Mesenchymal stem cell (in vitro differentiated cells and primary cell): ENCODE results near the gene DOCK2.

Experiments
- DNase-seq: peaks from one replicate; pipeline ENCODE4 v3.0.0-alpha.2; 2013
- H2AFZ ChIP-seq: one replicate; pipeline ENCODE4 v1.6.1; 2013; ENCODE audit warnings: low read depth, mild to moderate bottlenecking, control low read depth, inconsistent platforms, low read length, moderate library complexity
- H2AK5ac ChIP-seq: 2 replicates; pipeline ENCODE4 v1.6.1; 2013; ENCODE audit warnings: low read length, moderate library complexity, mild to moderate bottlenecking, inconsistent platforms; ENCODE audit not compliant: severe bottlenecking
- H2BK120ac ChIP-seq: one replicate; pipeline ENCODE4 v1.6.1; 2013; ENCODE audit warnings: low read depth, mild to moderate bottlenecking, inconsistent platforms, low read length, moderate library complexity
- H2BK12ac ChIP-seq, 2 experiments: one replicate each; pipeline ENCODE4 v1.6.1; 2013; ENCODE audit warnings: inconsistent platforms in 2 of 2, low read length in 2 of 2, mild to moderate bottlenecking in 2 of 2, moderate library complexity in 2 of 2, control low read depth in 1 of 2
- H2BK15ac ChIP-seq: one replicate; pipeline ENCODE4 v1.6.1; 2013; ENCODE audit warnings: mild to moderate bottlenecking, low read depth, inconsistent platforms; ENCODE audit not compliant: poor library complexity, severe bottlenecking
- H2BK5ac ChIP-seq: 2 replicates; pipeline ENCODE4 v1.6.1; 2013; ENCODE audit warnings: low read depth, mild to moderate bottlenecking, low read length, control low read depth, inconsistent platforms; ENCODE audit not compliant: poor library complexity, severe bottlenecking
- H3K14ac ChIP-seq, 2 experiments: one replicate each; pipeline ENCODE4 v1.6.1; 2013; ENCODE audit warnings: inconsistent platforms in 2 of 2, low read length in 2 of 2, control low read depth in 1 of 2, mild to moderate bottlenecking in 1 of 2, moderate library complexity in 1 of 2
- H3K18ac ChIP-seq, 2 experiments: one replicate each; pipeline ENCODE4 v1.6.1; 2013; ENCODE audit warnings: inconsistent platforms in 2 of 2, low read length in 2 of 2, control low read depth in 1 of 2, low read depth in 1 of 2, mild to moderate bottlenecking in 1 of 2
- H3K23ac ChIP-seq, 2 experiments: one replicate each; pipeline ENCODE4 v1.6.1; 2013; ENCODE audit warnings: inconsistent platforms in 2 of 2, low read length in 2 of 2, mild to moderate bottlenecking in 2 of 2, moderate library complexity in 2 of 2, control low read depth in 1 of 2
- H3K27ac ChIP-seq: 2 replicates; pipeline ENCODE4 v1.5.1; 2013; ENCODE audit warnings: mild to moderate bottlenecking, moderate library complexity, low read length, control low read depth, inconsistent platforms; ENCODE audit not compliant: poor library complexity, severe bottlenecking
- H3K27me3 ChIP-seq, 2 experiments: 2 replicates each; pipeline versions ENCODE4 v1.6.1 to v1.7.0; 2013; ENCODE audit warnings: low read length in 2 of 2, mild to moderate bottlenecking in 2 of 2, moderate library complexity in 2 of 2, control low read depth in 1 of 2, inconsistent platforms in 1 of 2; ENCODE audit not compliant: control insufficient read depth in 1 of 2, insufficient read depth in 1 of 2
- H3K36me3 ChIP-seq, 2 experiments: 2 replicates each; pipeline versions ENCODE4 v1.6.1 to v1.7.0; 2013; ENCODE audit warnings: low read length in 2 of 2, control low read depth in 1 of 2, inconsistent platforms in 1 of 2, low read depth in 1 of 2, mild to moderate bottlenecking in 1 of 2; ENCODE audit not compliant: insufficient read depth in 2 of 2, control insufficient read depth in 1 of 2
- H3K4ac ChIP-seq, 2 experiments: one replicate each; pipeline ENCODE4 v1.6.1; 2013; ENCODE audit warnings: inconsistent platforms in 2 of 2, low read length in 2 of 2, mild to moderate bottlenecking in 2 of 2, moderate library complexity in 2 of 2, control low read depth in 1 of 2, low read depth in 1 of 2
- H3K4me1 ChIP-seq: 2 replicates; pipeline ENCODE4 v1.6.1; 2013; ENCODE audit warnings: low read depth, low read length, control low read depth; ENCODE audit not compliant: control insufficient read depth, insufficient read depth
- H3K4me2 ChIP-seq: 2 replicates; pipeline ENCODE4 v1.6.1; 2013; ENCODE audit warnings: low read length, mild to moderate bottlenecking, inconsistent platforms; ENCODE audit not compliant: poor library complexity, severe bottlenecking
- H3K4me3 ChIP-seq, 2 experiments: 2 replicates each; pipeline versions ENCODE4 v1.5.1 to v1.7.0; 2013; ENCODE audit warnings: low read length in 2 of 2, mild to moderate bottlenecking in 2 of 2, control low read depth in 1 of 2, low read depth in 1 of 2; ENCODE audit not compliant: insufficient read depth in 1 of 2
- H3K79me1 ChIP-seq: replicated peaks from 2 replicates; pipeline ENCODE4 v1.6.1; 2013; ENCODE audit warnings: mild to moderate bottlenecking, control low read depth, low read length, inconsistent platforms; ENCODE audit not compliant: poor library complexity, severe bottlenecking
- H3K9ac ChIP-seq: 2 replicates; pipeline ENCODE4 v1.7.0; 2013; ENCODE audit warnings: mild to moderate bottlenecking, low read length, moderate library complexity
- H3K9me3 ChIP-seq: 2 replicates; pipeline ENCODE4 v1.7.0; 2013; ENCODE audit warnings: mild to moderate bottlenecking, low read length; ENCODE audit not compliant: control insufficient read depth
- H4K8ac ChIP-seq: one replicate; pipeline ENCODE4 v1.6.1; 2013; ENCODE audit warnings: inconsistent platforms, mild to moderate bottlenecking, low read length, moderate library complexity
- H4K91ac ChIP-seq: one replicate; pipeline ENCODE4 v1.6.1; 2013; ENCODE audit warnings: mild to moderate bottlenecking, low read length, inconsistent platforms
- WGBS: methylation state at CpG from one replicate; pipeline ENCODE4 v1.1.7; 2013; ENCODE audit warnings: mixed read lengths; 5-methylcytosine and 5-hydroxymethylcytosine counted together

DOCK2 gene

GRCh38 chr5:169795338-169795737 lies 158.3 kb downstream of the DOCK2 start:
- Histone ChIP-seq H3K23ac (no peak overlapping the region), H3K27me3 (no peaks in the 10 kb centered on the region), H3K9me3 (no peaks in the 10 kb centered on the region), H2BK120ac (no peak overlapping the region), H3K4me2 (no peak overlapping the region), H2AK5ac (no peak overlapping the region), H4K91ac (no peak overlapping the region), H3K14ac (no peak overlapping the region), H3K4me3 (no peak overlapping the region), H3K4ac (no peak overlapping the region), H4K8ac (no peak overlapping the region), H3K18ac (no peak overlapping the region), H2AFZ (no peak overlapping the region), H3K27ac (no peak overlapping the region), H3K36me3 (peaks cover 0 to 4% of the 10 kb centered on the region in 2 experiments), H3K4me1 (peaks cover 7% of the 10 kb centered on the region), H2BK5ac (no peak overlapping the region), H3K9ac (no peak overlapping the region), H3K79me1 (no peaks in the 10 kb centered on the region), H2BK12ac (peak overlapping the region in 1 of 2 experiments; percentile 39), H2BK15ac (peak overlapping the region; percentile 71)
- WGBS = 91% methylated on average over 9 of the region's 9 CpGs
- no peak for DNase-seq

GRCh38 chr5:169796731-169797130 lies 159.7 kb downstream of the DOCK2 start:
- no peak overlapping the region for H2AFZ ChIP-seq
- no peak overlapping the region for H3K18ac ChIP-seq
- no peak overlapping the region for H3K14ac ChIP-seq
- no peak overlapping the region for H2BK5ac ChIP-seq
- H3K27me3 ChIP-seq = no peaks in the 10 kb centered on the region
- H2AK5ac ChIP-seq = no peak overlapping the region
- no peak overlapping the region for H3K4me2 ChIP-seq
- H3K4me3 ChIP-seq = no peak overlapping the region
- H2BK15ac ChIP-seq = no peak overlapping the region
- peaks cover 3% of the 10 kb centered on the region for H3K4me1 ChIP-seq
- H3K23ac ChIP-seq = no peak overlapping the region
- WGBS = 90% methylated on average over 2 of the region's 2 CpGs
- H3K79me1 ChIP-seq = no peaks in the 10 kb centered on the region
- no peak overlapping the region for H2BK12ac ChIP-seq
- no peak overlapping the region for H3K9ac ChIP-seq
- peaks cover 0 to 4% of the 10 kb centered on the region in 2 experiments for H3K36me3 ChIP-seq
- no peak overlapping the region for H3K4ac ChIP-seq
- H4K8ac ChIP-seq = no peak overlapping the region
- H3K27ac ChIP-seq = no peak overlapping the region
- DNase-seq = no peak
- no peaks in the 10 kb centered on the region for H3K9me3 ChIP-seq
- no peak overlapping the region for H4K91ac ChIP-seq
- H2BK120ac ChIP-seq = no peak overlapping the region

- Histone ChIP-seq H3K79me1 (no peaks in the 10 kb centered on the region), H2AFZ (no peak overlapping the region), H3K36me3 (peaks cover 0 to 4% of the 10 kb centered on the region in 2 experiments), H2BK120ac (no peak overlapping the region), H2BK15ac (no peak overlapping the region), H3K18ac (no peak overlapping the region), H3K4ac (no peak overlapping the region), H3K9me3 (no peaks in the 10 kb centered on the region), H3K23ac (no peak overlapping the region), H3K14ac (no peak overlapping the region), H3K9ac (no peak overlapping the region), H2BK5ac (no peak overlapping the region), H3K27ac (no peak overlapping the region), H2AK5ac (no peak overlapping the region), H4K8ac (no peak overlapping the region), H4K91ac (no peak overlapping the region), H3K4me2 (no peak overlapping the region), H3K27me3 (no peaks in the 10 kb centered on the region), H3K4me1 (peaks cover 2% of the 10 kb centered on the region), H3K4me3 (no peak overlapping the region), H2BK12ac (no peak overlapping the region)
- DNase-seq = no peak
- 94% methylated on average over 1 of the region's 2 CpGs for WGBS
Measured at GRCh38 chr5:169797577-169797976, 160.5 kb downstream of the DOCK2 start.

- H2BK15ac ChIP-seq = no peak overlapping the region
- H2AK5ac ChIP-seq = no peak overlapping the region
- H3K36me3 ChIP-seq = peaks cover 0 to 4% of the 10 kb centered on the region in 2 experiments
- H2BK5ac ChIP-seq = no peak overlapping the region
- H4K91ac ChIP-seq = no peak overlapping the region
- no peak overlapping the region for H2BK12ac ChIP-seq
- peak overlapping the region in 1 of 2 experiments; percentile 5 for H3K18ac ChIP-seq
- no peaks in the 10 kb centered on the region for H3K9me3 ChIP-seq
- H3K14ac ChIP-seq = no peak overlapping the region
- H3K79me1 ChIP-seq = no peaks in the 10 kb centered on the region
- H3K27ac ChIP-seq = no peak overlapping the region
- H3K4me2 ChIP-seq = no peak overlapping the region
- no peak overlapping the region for H4K8ac ChIP-seq
- H3K4me1 ChIP-seq = peaks cover 2% of the 10 kb centered on the region
- DNase-seq = peak; percentile 14
- H2AFZ ChIP-seq = no peak overlapping the region
- no peak overlapping the region for H3K23ac ChIP-seq
- no peak overlapping the region for H3K4me3 ChIP-seq
- peak overlapping the region in 1 of 2 experiments; percentile 30 for H3K4ac ChIP-seq
- H3K27me3 ChIP-seq = no peaks in the 10 kb centered on the region
- H2BK120ac ChIP-seq = no peak overlapping the region
- WGBS = 0% methylated on average over 1 of the region's 2 CpGs
- H3K9ac ChIP-seq = no peak overlapping the region
Measured at GRCh38 chr5:169798438-169798837, 161.4 kb downstream of the DOCK2 start.
